HEK293 (cell line): ENCODE results near the gene CUEDC1.

Experiments used
- CTCF ChIA-PET: fragments of 350-600 bp; formaldehyde crosslinking; extraction: SDS; loops from one replicate; lab custom pipeline; 2021; ENCODE audit warnings: antibody characterized with exemption; lab: Yijun Ruan, JAX
- POLR2A ChIA-PET: fragments of 300-600 bp; formaldehyde crosslinking; extraction: SDS; loops from one replicate; lab custom pipeline; 2020; ENCODE audit warnings: antibody characterized with exemption, inconsistent platforms; lab: Yijun Ruan, JAX
- H3K27ac ChIP-seq: fragments of 200-500 bp; sonication (Bioruptor generic); 2 replicates; pipeline ENCODE4 v1.5.1; 2014; ENCODE audit warnings: low read depth, low read length, control low read depth, inconsistent platforms; ENCODE audit errors: extremely low read depth
- H3K36me3 ChIP-seq, 2 experiments: fragments of 200-500 bp in 1 of 2; sonication (Bioruptor generic) in 1 of 2; 1 replicate in 1 of 2; 2 replicates in 1 of 2; pipeline ENCODE4 v1.5.1; 2014 to 2017; ENCODE audit warnings: inconsistent platforms in 2 of 2, low read length in 2 of 2; ENCODE audit not compliant: control insufficient read depth in 2 of 2, insufficient read depth in 1 of 2
- H3K4me1 ChIP-seq: fragments of 200-500 bp; sonication (Bioruptor generic); 2 replicates; pipeline ENCODE4 v1.5.1; 2014; ENCODE audit warnings: mild to moderate bottlenecking, low read length, inconsistent platforms; ENCODE audit not compliant: control insufficient read depth, insufficient read depth
- H3K4me3 ChIP-seq: 2 replicates; pipeline ENCODE4 v1.5.1; 2011; ENCODE audit warnings: low read depth, mild to moderate bottlenecking, control low read depth, low read length, moderate library complexity
- H3K9me3 ChIP-seq: fragments of 200-500 bp; sonication (Bioruptor generic); 2 replicates; pipeline ENCODE4 v1.5.1; 2014; ENCODE audit warnings: low read depth, low read length, inconsistent platforms; ENCODE audit not compliant: control insufficient read depth, insufficient read depth
- GLIS1 ChIP-seq: fragments of 450-650 bp; formaldehyde crosslinking; IDR thresholded peaks from 2 replicates; pipeline ENCODE4 v1.5.1; 2016; ENCODE audit warnings: missing biosample characterization, missing genetic modification characterization
- GLIS2 ChIP-seq: fragments of 450-650 bp; formaldehyde crosslinking; IDR thresholded peaks from 2 replicates; pipeline ENCODE4 v1.5.1; 2016; ENCODE audit warnings: missing biosample characterization, missing genetic modification characterization
- KLF10 ChIP-seq: fragments of 450-650 bp; IDR thresholded peaks from 2 replicates; pipeline ENCODE4 v1.5.1; 2018; ENCODE audit warnings: missing biosample characterization, mild to moderate bottlenecking, missing genetic modification characterization
- SP7 ChIP-seq: fragments of 450-650 bp; formaldehyde crosslinking; IDR thresholded peaks from 2 replicates; pipeline ENCODE4 v1.5.1; 2016; ENCODE audit warnings: missing biosample characterization, missing genetic modification characterization
- ZBTB1 ChIP-seq: fragments of 450-650 bp; formaldehyde crosslinking; IDR thresholded peaks from 2 replicates; pipeline ENCODE4 v1.5.1; 2016; ENCODE audit warnings: missing biosample characterization, missing genetic modification characterization
- ZFP69B ChIP-seq: fragments of 450-650 bp; formaldehyde crosslinking; IDR thresholded peaks from 2 replicates; pipeline ENCODE4 v1.5.1; 2016; ENCODE audit warnings: missing biosample characterization, missing genetic modification characterization
- ZIC2 ChIP-seq: fragments of 450-650 bp; formaldehyde crosslinking; IDR thresholded peaks from 2 replicates; pipeline ENCODE4 v1.5.1; 2016; ENCODE audit warnings: missing biosample characterization, missing genetic modification characterization
- ZNF155 ChIP-seq: fragments of 450-650 bp; formaldehyde crosslinking; IDR thresholded peaks from 2 replicates; pipeline ENCODE4 v1.5.1; 2016; ENCODE audit warnings: missing biosample characterization, missing genetic modification characterization
- ZNF223 ChIP-seq: fragments of 450-650 bp; formaldehyde crosslinking; IDR thresholded peaks from 2 replicates; pipeline ENCODE4 v1.5.1; 2016; ENCODE audit warnings: missing biosample characterization, missing genetic modification characterization
- ZNF24 ChIP-seq: fragments of 450-650 bp; formaldehyde crosslinking; IDR thresholded peaks from 2 replicates; pipeline ENCODE4 v1.5.1; 2016; ENCODE audit warnings: missing biosample characterization, missing genetic modification characterization
- ZNF292 ChIP-seq: fragments of 450-650 bp; formaldehyde crosslinking; IDR thresholded peaks from 2 replicates; pipeline ENCODE4 v1.5.1; 2016; ENCODE audit warnings: low read depth, missing biosample characterization, missing genetic modification characterization, borderline replicate concordance
- ZNF335 ChIP-seq: fragments of 450-650 bp; formaldehyde crosslinking; conservative IDR thresholded peaks from 2 replicates; pipeline ENCODE4 v1.5.1; 2016; ENCODE audit warnings: missing biosample characterization, missing genetic modification characterization
- ZNF366 ChIP-seq: fragments of 450-650 bp; formaldehyde crosslinking; conservative IDR thresholded peaks from 2 replicates; pipeline ENCODE4 v1.5.1; 2016; ENCODE audit warnings: missing biosample characterization, missing genetic modification characterization
- ZNF394 ChIP-seq: fragments of 450-650 bp; formaldehyde crosslinking; IDR thresholded peaks from 2 replicates; pipeline ENCODE4 v1.5.1; 2016; ENCODE audit warnings: missing biosample characterization, missing genetic modification characterization, mild to moderate bottlenecking, moderate library complexity, borderline replicate concordance
- ZNF423 ChIP-seq: fragments of 450-650 bp; formaldehyde crosslinking; IDR thresholded peaks from 2 replicates; pipeline ENCODE4 v1.5.1; 2016; ENCODE audit warnings: missing biosample characterization, missing genetic modification characterization
- ZNF510 ChIP-seq: fragments of 450-650 bp; formaldehyde crosslinking; IDR thresholded peaks from 2 replicates; pipeline ENCODE4 v1.5.1; 2018; ENCODE audit warnings: mild to moderate bottlenecking, missing genetic modification characterization, missing biosample characterization; ENCODE audit not compliant: insufficient replicate concordance
- ZNF623 ChIP-seq: fragments of 450-650 bp; formaldehyde crosslinking; IDR thresholded peaks from 2 replicates; pipeline ENCODE4 v1.5.1; 2016; ENCODE audit warnings: missing biosample characterization, missing genetic modification characterization
- ZNF629 ChIP-seq: fragments of 450-650 bp; formaldehyde crosslinking; IDR thresholded peaks from 2 replicates; pipeline ENCODE4 v1.5.1; 2017; ENCODE audit warnings: missing biosample characterization, missing genetic modification characterization
- ZNF768 ChIP-seq: fragments of 450-650 bp; formaldehyde crosslinking; IDR thresholded peaks from 2 replicates; pipeline ENCODE4 v1.5.1; 2018; ENCODE audit warnings: missing biosample characterization, mild to moderate bottlenecking, missing genetic modification characterization
- ZNF777 ChIP-seq: fragments of 450-650 bp; formaldehyde crosslinking; IDR thresholded peaks from 2 replicates; pipeline ENCODE4 v1.5.1; 2017; ENCODE audit warnings: missing biosample characterization, missing genetic modification characterization, borderline replicate concordance
- ZXDB ChIP-seq: fragments of 450-650 bp; formaldehyde crosslinking; IDR thresholded peaks from 2 replicates; pipeline ENCODE4 v1.5.1; 2016; ENCODE audit warnings: missing biosample characterization, missing genetic modification characterization
- TF ChIP-seq, protein P1 (sequence below): fragments of 450-650 bp; formaldehyde crosslinking; IDR thresholded peaks from 2 replicates; pipeline ENCODE4 v1.5.1; 2016; ENCODE audit warnings: missing biosample characterization, missing genetic modification characterization
- TF ChIP-seq, protein P2 (sequence below): fragments of 450-650 bp; formaldehyde crosslinking; IDR thresholded peaks from 2 replicates; pipeline ENCODE4 v1.5.1; 2016; ENCODE audit warnings: missing biosample characterization, missing genetic modification characterization, low read depth
- TF ChIP-seq, protein P3 (sequence below): fragments of 450-650 bp; formaldehyde crosslinking; IDR thresholded peaks from 2 replicates; pipeline ENCODE4 v1.5.1; 2016; ENCODE audit warnings: missing biosample characterization, missing genetic modification characterization
- TF ChIP-seq, protein P4 (sequence below): fragments of 450-650 bp; formaldehyde crosslinking; IDR thresholded peaks from 2 replicates; pipeline ENCODE4 v1.5.1; 2017; ENCODE audit warnings: missing biosample characterization, missing genetic modification characterization

Gene CUEDC1

DNA sequence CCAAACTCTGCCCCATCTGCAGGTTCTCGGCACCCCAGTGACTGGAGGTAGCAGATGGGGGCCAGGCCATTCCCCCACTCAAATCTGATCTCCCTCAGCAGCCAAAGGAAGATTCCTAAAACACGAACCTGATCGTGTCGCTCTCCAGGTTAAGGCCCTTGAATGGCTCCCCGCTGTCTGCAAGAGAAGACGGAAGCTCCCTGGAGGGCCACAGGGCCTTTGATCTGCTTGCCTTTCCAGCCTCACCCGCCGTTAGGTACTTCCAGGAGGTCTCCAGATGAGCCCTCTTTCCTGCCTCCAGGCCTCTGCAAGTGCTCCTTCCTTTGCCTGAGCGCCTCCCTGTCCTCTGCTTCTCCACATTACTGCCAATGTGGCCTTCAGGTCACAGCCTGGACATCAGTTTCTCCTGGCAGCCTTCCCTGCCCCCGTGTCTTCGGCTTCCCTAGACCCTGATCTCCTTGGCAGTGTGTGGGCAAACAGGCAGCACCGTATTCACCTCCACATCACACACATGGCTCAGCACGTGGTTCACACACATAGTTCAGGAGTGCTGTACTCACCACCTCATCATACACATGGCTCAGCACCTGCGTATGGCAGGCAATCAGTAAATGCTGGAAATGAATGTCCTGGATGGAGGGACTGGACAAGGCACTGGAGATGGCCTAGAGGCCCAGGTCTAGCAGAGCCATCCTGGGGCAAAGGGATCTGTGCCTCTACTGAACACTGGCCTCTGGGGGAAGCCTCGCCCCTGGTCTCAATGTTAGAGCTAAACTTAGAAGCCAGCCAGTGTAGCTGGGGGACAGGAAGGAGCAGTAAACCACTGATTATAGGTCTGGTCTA, 79.0 kb downstream of the CUEDC1 start:
- CTCF ChIA-PET, result interaction anchor here (0.6 to 6.5 kb wide), 17 partner anchors 9 to 208 kb away, joined by 3 to 95 read pairs (median 5); partner anchors contain the start of gene MRPS23
- TF ChIP-seq GLIS2 (tag by site-specific recombination), result peak; percentile 14; the same call in 1 of the 2 replicates
- peak; percentile 69 for TF ChIP-seq SP7 (tag by site-specific recombination)
- no peak for TF ChIP-seq ZNF768 (tag by site-specific recombination)
- TF ChIP-seq ZNF423, result peak; percentile 45; the same call in 1 of the 2 replicates
- peak; percentile 97 for TF ChIP-seq ZIC2
- TF ChIP-seq, protein P1, sequence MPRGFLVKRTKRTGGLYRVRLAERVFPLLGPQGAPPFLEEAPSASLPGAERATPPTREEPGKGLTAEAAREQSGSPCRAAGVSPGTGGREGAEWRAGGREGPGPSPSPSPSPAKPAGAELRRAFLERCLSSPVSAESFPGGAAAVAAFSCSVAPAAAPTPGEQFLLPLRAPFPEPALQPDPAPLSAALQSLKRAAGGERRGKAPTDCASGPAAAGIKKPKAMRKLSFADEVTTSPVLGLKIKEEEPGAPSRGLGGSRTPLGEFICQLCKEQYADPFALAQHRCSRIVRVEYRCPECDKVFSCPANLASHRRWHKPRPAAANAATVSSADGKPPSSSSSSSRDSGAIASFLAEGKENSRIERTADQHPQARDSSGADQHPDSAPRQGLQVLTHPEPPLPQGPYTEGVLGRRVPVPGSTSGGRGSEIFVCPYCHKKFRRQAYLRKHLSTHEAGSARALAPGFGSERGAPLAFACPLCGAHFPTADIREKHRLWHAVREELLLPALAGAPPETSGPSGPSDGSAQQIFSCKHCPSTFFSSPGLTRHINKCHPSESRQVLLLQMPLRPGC, result no peak
- peak; percentile 84 for TF ChIP-seq GLIS1
- TF ChIP-seq ZNF394 (tag by site-specific recombination), result peak; percentile 23; the same call in 1 of the 2 replicates
- peak; percentile 69 for TF ChIP-seq ZNF623
- POLR2A ChIA-PET, result interaction anchor here (0.7 to 2.7 kb wide), 19 partner anchors 12 to 207 kb away, joined by 3 to 32 read pairs (median 10); partner anchors contain the start of genes DYNLL2, MRPS23, SRSF1 and VEZF1
- H3K4me1 ChIP-seq, result peaks cover 21% of the 10 kb centered on the region
- H3K9me3 ChIP-seq, result no peaks in the 10 kb centered on the region
- H3K36me3 ChIP-seq, result peaks cover 0 to 44% of the 10 kb centered on the region in 2 experiments; a peak in 2 of 3 replicates
- H3K4me3 ChIP-seq, result no peak overlapping the region
- peak overlapping the region; percentile 87; the same call in 1 of the 2 replicates for H3K27ac ChIP-seq

DNA sequence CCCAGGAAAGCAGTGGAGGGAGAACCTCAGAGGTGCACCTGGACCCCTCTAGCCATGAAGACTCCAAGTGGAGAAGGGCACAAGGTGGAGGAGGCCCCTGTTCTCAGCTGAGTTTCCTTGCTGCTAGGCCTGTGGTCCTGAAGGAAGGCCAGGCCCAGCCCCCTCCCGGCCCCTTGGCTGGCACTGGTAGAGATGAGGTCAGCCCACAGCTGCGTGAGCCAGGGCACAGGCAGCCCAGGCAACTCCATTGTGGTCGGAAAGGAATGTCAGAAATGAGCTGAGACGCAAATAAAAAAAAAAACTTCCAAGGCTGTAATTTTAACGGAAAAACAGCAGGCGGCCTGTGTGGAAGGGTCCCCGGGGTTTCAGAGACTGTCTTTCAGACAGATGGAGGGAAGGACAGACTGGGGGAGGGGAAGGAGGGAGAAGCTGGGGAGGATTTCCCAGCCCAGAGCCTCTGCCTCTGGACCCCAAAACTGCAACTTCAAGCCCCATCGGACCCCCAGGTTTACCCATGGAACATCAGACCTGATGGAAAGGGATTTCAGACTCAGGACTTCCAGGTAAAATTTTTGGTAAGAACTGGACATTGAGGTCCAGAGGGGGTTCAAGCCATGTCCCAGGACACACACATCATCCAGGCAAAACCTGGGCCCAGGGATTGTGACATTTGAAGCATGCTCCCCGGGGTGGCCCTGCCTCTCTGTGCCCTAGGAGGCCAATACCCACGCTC, 79.8 kb downstream of the CUEDC1 start:
- ChIA-PET CTCF (interaction anchor here (0.6 to 6.5 kb wide), 18 partner anchors 8 to 297 kb away, joined by 3 to 95 read pairs (median 5); partner anchors contain the start of genes CUEDC1 and MRPS23), POLR2A (interaction anchor here (0.6 to 2.7 kb wide), 22 partner anchors 9 to 208 kb away, joined by 3 to 32 read pairs (median 8); partner anchors contain the start of genes CUEDC1, DYNLL2, MRPS23 and SRSF1)
- Histone ChIP-seq H3K4me1 (peaks cover 21% of the 10 kb centered on the region), H3K27ac (peak overlapping the region; percentile 87), H3K36me3 (peaks cover 0 to 50% of the 10 kb centered on the region in 2 experiments; a peak in 2 of 3 replicates), H3K9me3 (no peaks in the 10 kb centered on the region), H3K4me3 (no peak overlapping the region)
- TF ChIP-seq ZNF155 (tag by site-specific recombination) (no peak), GLIS2 (tag by site-specific recombination) (peak; percentile 69), KLF10 (tag by site-specific recombination) (peak; percentile 88), ZFP69B (tag by site-specific recombination) (0 out of 2 replicates have a peak, but pooled peaks have one; percentile 41), ZNF366 (tag by site-specific recombination) (peak; percentile 85), ZNF292 (tag by site-specific recombination) (no peak), ZNF335 (tag by site-specific recombination) (peak; percentile 81), ZNF777 (no peak), ZBTB1 (0 out of 2 replicates have a peak, but pooled peaks have one; percentile 22), ZNF629 (tag by site-specific recombination) (peak; percentile 82), ZXDB (peak; percentile 92), ZNF24 (tag by site-specific recombination) (peak; percentile 70), ZNF223 (tag by site-specific recombination) (peak; percentile 89; the same call in 1 of the 2 replicates), ZIC2 (peak; percentile 82), ZNF510 (no peak)
- TF ChIP-seq, protein P2, sequence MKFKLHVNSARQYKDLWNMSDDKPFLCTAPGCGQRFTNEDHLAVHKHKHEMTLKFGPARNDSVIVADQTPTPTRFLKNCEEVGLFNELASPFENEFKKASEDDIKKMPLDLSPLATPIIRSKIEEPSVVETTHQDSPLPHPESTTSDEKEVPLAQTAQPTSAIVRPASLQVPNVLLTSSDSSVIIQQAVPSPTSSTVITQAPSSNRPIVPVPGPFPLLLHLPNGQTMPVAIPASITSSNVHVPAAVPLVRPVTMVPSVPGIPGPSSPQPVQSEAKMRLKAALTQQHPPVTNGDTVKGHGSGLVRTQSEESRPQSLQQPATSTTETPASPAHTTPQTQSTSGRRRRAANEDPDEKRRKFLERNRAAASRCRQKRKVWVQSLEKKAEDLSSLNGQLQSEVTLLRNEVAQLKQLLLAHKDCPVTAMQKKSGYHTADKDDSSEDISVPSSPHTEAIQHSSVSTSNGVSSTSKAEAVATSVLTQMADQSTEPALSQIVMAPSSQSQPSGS, result peak; percentile 76
- TF ChIP-seq, protein P3, sequence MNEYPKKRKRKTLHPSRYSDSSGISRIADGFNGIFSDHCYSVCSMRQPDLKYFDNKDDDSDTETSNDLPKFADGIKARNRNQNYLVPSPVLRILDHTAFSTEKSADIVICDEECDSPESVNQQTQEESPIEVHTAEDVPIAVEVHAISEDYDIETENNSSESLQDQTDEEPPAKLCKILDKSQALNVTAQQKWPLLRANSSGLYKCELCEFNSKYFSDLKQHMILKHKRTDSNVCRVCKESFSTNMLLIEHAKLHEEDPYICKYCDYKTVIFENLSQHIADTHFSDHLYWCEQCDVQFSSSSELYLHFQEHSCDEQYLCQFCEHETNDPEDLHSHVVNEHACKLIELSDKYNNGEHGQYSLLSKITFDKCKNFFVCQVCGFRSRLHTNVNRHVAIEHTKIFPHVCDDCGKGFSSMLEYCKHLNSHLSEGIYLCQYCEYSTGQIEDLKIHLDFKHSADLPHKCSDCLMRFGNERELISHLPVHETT (tag by site-specific recombination), result peak; percentile 70; the same call in 1 of the 2 replicates
- TF ChIP-seq, protein P4, sequence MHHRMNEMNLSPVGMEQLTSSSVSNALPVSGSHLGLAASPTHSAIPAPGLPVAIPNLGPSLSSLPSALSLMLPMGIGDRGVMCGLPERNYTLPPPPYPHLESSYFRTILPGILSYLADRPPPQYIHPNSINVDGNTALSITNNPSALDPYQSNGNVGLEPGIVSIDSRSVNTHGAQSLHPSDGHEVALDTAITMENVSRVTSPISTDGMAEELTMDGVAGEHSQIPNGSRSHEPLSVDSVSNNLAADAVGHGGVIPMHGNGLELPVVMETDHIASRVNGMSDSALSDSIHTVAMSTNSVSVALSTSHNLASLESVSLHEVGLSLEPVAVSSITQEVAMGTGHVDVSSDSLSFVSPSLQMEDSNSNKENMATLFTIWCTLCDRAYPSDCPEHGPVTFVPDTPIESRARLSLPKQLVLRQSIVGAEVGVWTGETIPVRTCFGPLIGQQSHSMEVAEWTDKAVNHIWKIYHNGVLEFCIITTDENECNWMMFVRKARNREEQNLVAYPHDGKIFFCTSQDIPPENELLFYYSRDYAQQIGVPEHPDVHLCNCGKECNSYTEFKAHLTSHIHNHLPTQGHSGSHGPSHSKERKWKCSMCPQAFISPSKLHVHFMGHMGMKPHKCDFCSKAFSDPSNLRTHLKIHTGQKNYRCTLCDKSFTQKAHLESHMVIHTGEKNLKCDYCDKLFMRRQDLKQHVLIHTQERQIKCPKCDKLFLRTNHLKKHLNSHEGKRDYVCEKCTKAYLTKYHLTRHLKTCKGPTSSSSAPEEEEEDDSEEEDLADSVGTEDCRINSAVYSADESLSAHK (tag by site-specific recombination), result peak; percentile 96
